Placental pericyte (primary cell): Measurements from ENCODE around the gene HOXB1. TPM values are rescaled to one million over a fixed set of nuclear protein-coding genes. Genes with fewer than 3 reads are reported as not detected.

ENCODE experiments used
- small RNA-seq: library from RNA; depleted of rRNA; stranded (forward); fragments of <200 nt; gene quantifications from one replicate; pipeline ENCODE3, GENCODE V24; 2012; ENCODE audit warnings: low replicate concordance
- total RNA-seq: library from RNA; depleted of rRNA; stranded (reverse); fragments of >200 nt; gene quantifications from 2 replicates; pipeline ENCODE4 v1.2.3, GENCODE V29; 2012

The HOXB1 gene
- not detected in 2 replicates for total RNA-seq

GRCh38 chr17:48530887-48531272, at the start of gene HOXB1:
Gene HOXB1 (minus strand): TSS chr17:48531011. CDS start chr17:48530904, 107 bp downstream.

GRCh38 chr17:48577946-48578615, 47.3 kb upstream of the HOXB1 start, which contains the start of gene HOXB4:
Gene HOXB4 (minus strand): TSS chr17:48578350. CDS start chr17:48578319, 31 bp downstream.

DNA sequence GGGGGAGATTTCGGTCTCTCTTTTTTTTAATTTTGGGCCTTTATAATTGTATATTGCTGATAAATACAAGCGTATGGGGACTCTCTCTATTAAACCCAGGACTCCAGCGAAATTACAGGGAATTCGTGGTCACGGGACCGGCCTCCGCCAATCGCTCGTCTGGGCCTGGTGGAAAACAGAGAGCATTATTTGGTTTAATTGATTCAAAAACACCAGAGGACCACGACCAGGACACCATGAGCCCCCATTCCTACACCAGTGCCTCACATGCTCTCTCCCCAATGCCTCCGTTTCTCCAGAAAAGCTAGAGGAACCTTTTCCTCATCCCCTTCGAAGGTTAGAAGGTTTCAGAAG, 14.2 kb upstream of the HOXB1 start, which contains the start of gene HOXB2:
Gene HOXB2 (minus strand): TSS at position 88 of the 354 bp plus-strand sequence. CDS start 198 bp downstream, outside the sequence.

Small RNAs within 50 kb of the gene (small RNA-seq; reads per million reads assigned to genes)
- not detected for gene RF00019

Other genes starting within 250 kb of the HOXB1 start
- gene SKAP1, start 100.8 kb downstream of the HOXB1 start, total RNA-seq, result not detected in 2 replicates
- gene HOXB2, start 14.1 kb upstream of the HOXB1 start, total RNA-seq, result 2.8 and 10.5 TPM in 2 replicates
- gene HOXB4, start 47.3 kb upstream of the HOXB1 start, total RNA-seq, result under 0.01 and 0.57 TPM in 2 replicates
- gene HOXB3, start 59.2 kb upstream of the HOXB1 start, total RNA-seq, result 0.22 and 1.6 TPM in 2 replicates
- gene HOXB5, start 62.8 kb upstream of the HOXB1 start, total RNA-seq, result under 0.01 TPM in 1 of 2 replicates, not detected in the other
- under 0.01 and 0.29 TPM in 2 replicates for gene HOXB6, start 74.0 kb upstream of the HOXB1 start, total RNA-seq
- 0.66 and 1.1 TPM in 2 replicates for gene HOXB7, start 80.0 kb upstream of the HOXB1 start, total RNA-seq
- not detected in 2 replicates for gene HOXB8, start 84.3 kb upstream of the HOXB1 start, total RNA-seq
- gene HOXB9, start 95.3 kb upstream of the HOXB1 start, total RNA-seq, result 0.22 TPM in 1 of 2 replicates, not detected in the other
- not detected in 2 replicates for gene PRAC1, start 191.5 kb upstream of the HOXB1 start, total RNA-seq
- 0.66 TPM in 1 of 2 replicates, not detected in the other for gene PRAC2, start 192.2 kb upstream of the HOXB1 start, total RNA-seq
- gene HOXB13, start 197.7 kb upstream of the HOXB1 start, total RNA-seq, result 1.6 and 1.8 TPM in 2 replicates